ENCODE data around the gene SLIT3.

- TF ChIP-seq CTCF (IDR thresholded peaks at IDR 0.05) (no peak), POLR2A (IDR thresholded peaks at IDR 0.05) (no peak)
Observed at GRCh38 chr5:169283887-169284286, 17.1 kb downstream of the SLIT3 start.

All from right lobe of liver (tissue), 4 donors.